IMR-90 (cell line): Measurements from ENCODE around the gene CLCN4.

ENCODE experiments used
- CEBPB ChIP-seq: IDR thresholded peaks from 2 replicates; pipeline ENCODE4 v1.6.1; 2012; ENCODE audit warnings: low read depth, low read length, improper control_type of control experiment
- CHD1 ChIP-seq: IDR thresholded peaks from 2 replicates; pipeline ENCODE4 v1.6.1; 2012; ENCODE audit warnings: low read depth, low read length, improper control_type of control experiment
- MAZ ChIP-seq: IDR thresholded peaks from 2 replicates; pipeline ENCODE4 v1.6.1; 2012; ENCODE audit warnings: low read depth, mild to moderate bottlenecking, low read length, improper control_type of control experiment, moderate library complexity, borderline replicate concordance
- MXI1 ChIP-seq: IDR thresholded peaks from 2 replicates; pipeline ENCODE4 v1.6.1; 2012; ENCODE audit warnings: low read depth, mild to moderate bottlenecking, low read length, moderate library complexity, borderline replicate concordance
- NFE2L2 ChIP-seq: fragments of 150-350 bp; IDR thresholded peaks from 2 replicates; pipeline ENCODE4 v1.6.1; 2016; ENCODE audit warnings: low read depth, mild to moderate bottlenecking, low read length
- POLR2A ChIP-seq: IDR thresholded peaks from 2 replicates; pipeline ENCODE4 v1.6.1; 2012; ENCODE audit warnings: mild to moderate bottlenecking, low read depth, low read length
- RAD21 ChIP-seq: IDR thresholded peaks from 2 replicates; pipeline ENCODE4 v1.6.1; 2012; ENCODE audit warnings: low read length, improper control_type of control experiment
- SMC3 ChIP-seq: fragments of 150-350 bp; IDR thresholded peaks from 2 replicates; pipeline ENCODE4 v1.6.1; 2016; ENCODE audit warnings: low read depth, mild to moderate bottlenecking, antibody characterized with exemption, low read length, moderate library complexity
- TF ChIP-seq, protein P1 (sequence below): conservative IDR thresholded peaks from 2 replicates; pipeline ENCODE4 v1.5.1; 2012; ENCODE audit warnings: mild to moderate bottlenecking, low read depth, low read length, improper control_type of control experiment
- TF ChIP-seq, protein P2 (sequence below): fragments of 150-350 bp; IDR thresholded peaks from 2 replicates; pipeline ENCODE4 v1.6.1; 2016; ENCODE audit warnings: low read depth, mild to moderate bottlenecking, low read length, moderate library complexity, borderline replicate concordance
- TF ChIP-seq, protein P3 (sequence below): fragments of 150-350 bp; IDR thresholded peaks from 2 replicates; pipeline ENCODE4 v1.6.1; 2017; ENCODE audit warnings: mild to moderate bottlenecking, antibody characterized with exemption, low read length, low read depth

DNA sequence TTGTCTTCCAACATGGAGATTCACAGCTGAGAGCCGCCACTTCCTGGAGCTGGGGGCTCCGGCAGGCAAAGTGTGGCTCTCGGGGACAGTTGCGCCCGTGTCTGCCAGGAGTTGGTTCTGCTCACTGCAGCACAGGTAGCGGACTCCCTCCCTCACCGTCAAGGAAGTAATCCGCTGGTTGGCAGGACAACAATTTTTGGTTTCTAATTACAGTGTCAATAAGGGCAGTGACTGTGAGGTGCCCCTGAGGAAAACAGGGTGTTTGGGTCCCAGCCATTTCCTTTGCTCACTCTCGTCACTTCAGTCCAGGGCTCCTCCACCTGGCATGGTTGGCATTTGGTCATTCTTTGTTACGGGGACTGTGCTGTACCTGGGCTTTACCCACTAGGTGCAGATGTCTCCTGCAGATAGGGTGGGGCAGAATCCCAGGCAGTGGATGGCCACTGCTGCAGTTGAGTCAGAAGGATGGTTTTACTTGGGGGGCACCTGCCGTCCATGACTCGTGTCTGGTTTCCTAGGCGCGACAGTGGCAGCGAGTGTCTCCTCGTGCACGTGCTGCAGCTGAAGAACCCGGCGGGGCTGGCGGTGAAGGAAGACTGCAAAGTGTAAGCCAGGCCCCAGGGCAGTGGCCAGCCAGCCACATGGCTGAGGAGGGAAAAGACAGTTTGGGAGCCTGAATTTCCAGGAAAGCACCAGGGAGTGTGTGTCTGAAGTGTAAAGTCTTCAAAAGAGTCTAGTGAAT is 32.1 kb upstream of the CLCN4 start:
- TF ChIP-seq POLR2A, result no peak
- TF ChIP-seq, protein P1, sequence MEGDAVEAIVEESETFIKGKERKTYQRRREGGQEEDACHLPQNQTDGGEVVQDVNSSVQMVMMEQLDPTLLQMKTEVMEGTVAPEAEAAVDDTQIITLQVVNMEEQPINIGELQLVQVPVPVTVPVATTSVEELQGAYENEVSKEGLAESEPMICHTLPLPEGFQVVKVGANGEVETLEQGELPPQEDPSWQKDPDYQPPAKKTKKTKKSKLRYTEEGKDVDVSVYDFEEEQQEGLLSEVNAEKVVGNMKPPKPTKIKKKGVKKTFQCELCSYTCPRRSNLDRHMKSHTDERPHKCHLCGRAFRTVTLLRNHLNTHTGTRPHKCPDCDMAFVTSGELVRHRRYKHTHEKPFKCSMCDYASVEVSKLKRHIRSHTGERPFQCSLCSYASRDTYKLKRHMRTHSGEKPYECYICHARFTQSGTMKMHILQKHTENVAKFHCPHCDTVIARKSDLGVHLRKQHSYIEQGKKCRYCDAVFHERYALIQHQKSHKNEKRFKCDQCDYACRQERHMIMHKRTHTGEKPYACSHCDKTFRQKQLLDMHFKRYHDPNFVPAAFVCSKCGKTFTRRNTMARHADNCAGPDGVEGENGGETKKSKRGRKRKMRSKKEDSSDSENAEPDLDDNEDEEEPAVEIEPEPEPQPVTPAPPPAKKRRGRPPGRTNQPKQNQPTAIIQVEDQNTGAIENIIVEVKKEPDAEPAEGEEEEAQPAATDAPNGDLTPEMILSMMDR, result no peak
- TF ChIP-seq CHD1, result no peak
- no peak for TF ChIP-seq CEBPB
- TF ChIP-seq, protein P2, sequence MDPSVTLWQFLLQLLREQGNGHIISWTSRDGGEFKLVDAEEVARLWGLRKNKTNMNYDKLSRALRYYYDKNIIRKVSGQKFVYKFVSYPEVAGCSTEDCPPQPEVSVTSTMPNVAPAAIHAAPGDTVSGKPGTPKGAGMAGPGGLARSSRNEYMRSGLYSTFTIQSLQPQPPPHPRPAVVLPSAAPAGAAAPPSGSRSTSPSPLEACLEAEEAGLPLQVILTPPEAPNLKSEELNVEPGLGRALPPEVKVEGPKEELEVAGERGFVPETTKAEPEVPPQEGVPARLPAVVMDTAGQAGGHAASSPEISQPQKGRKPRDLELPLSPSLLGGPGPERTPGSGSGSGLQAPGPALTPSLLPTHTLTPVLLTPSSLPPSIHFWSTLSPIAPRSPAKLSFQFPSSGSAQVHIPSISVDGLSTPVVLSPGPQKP, result no peak
- TF ChIP-seq RAD21, result no peak
- no peak for TF ChIP-seq SMC3
- TF ChIP-seq NFE2L2, result no peak
- no peak for TF ChIP-seq MXI1
- TF ChIP-seq, protein P3, sequence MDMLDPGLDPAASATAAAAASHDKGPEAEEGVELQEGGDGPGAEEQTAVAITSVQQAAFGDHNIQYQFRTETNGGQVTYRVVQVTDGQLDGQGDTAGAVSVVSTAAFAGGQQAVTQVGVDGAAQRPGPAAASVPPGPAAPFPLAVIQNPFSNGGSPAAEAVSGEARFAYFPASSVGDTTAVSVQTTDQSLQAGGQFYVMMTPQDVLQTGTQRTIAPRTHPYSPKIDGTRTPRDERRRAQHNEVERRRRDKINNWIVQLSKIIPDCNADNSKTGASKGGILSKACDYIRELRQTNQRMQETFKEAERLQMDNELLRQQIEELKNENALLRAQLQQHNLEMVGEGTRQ, result no peak
- TF ChIP-seq MAZ, result no peak
